SK-N-SH (cell line): Measurements from ENCODE around the gene GPR171. TPM values are rescaled to one million over a fixed set of nuclear protein-coding genes. Genes with fewer than 3 reads are reported as not detected.
A peak's percentile ranks its signal among the peaks of the same experiment; 100 is the strongest.

Source experiments
- CTCF ChIA-PET: fragments of 300-600, 350-600 bp; formaldehyde crosslinking; extraction: SDS; loops from one replicate; lab custom pipeline; 2021; lab: Yijun Ruan, JAX
- POLR2A ChIA-PET: fragments of 350-600 bp; sonication (Branson Sonifier 250); formaldehyde crosslinking; extraction: SDS; loops from one replicate; lab custom pipeline; 2020; ENCODE audit warnings: antibody characterized with exemption, inconsistent platforms; lab: Yijun Ruan, JAX
- DNase-seq: peaks from one replicate; pipeline ENCODE4 v3.0.0; 2012
- H2AFZ ChIP-seq: fragments of 200-600 bp; sonication (generic); 2 replicates; pipeline ENCODE4 v1.8.1; 2016; ENCODE audit warnings: antibody characterized with exemption, mild to moderate bottlenecking, low read depth
- H3F3A ChIP-seq: fragments of 200-600 bp; sonication (generic); replicated peaks from 2 replicates; pipeline ENCODE3; 2016; ENCODE audit warnings: antibody characterized with exemption, mild to moderate bottlenecking; ENCODE audit not compliant: insufficient read depth
- H3K27ac ChIP-seq, 2 experiments: fragments of 200-500 bp in 1 of 2; fragments of 200-600 bp in 1 of 2; sonication (Bioruptor generic) in 1 of 2; sonication (generic), shearing (Covaris generic) in 1 of 2; 2 replicates each; pipeline versions ENCODE4 v1.5.1 to v1.6.1; 2014 to 2016; ENCODE audit warnings: low read depth in 2 of 2, inconsistent platforms in 1 of 2, low read length in 1 of 2, mild to moderate bottlenecking in 1 of 2, mixed read lengths in 1 of 2
- H3K27me3 ChIP-seq: fragments of 200-600 bp; sonication (generic), shearing (Covaris generic); 2 replicates; pipeline ENCODE4 v1.6.1; 2016; ENCODE audit warnings: mixed run types; ENCODE audit not compliant: insufficient read depth
- H3K36me3 ChIP-seq, 2 experiments: fragments of 200-500 bp in 1 of 2; fragments of 200-600 bp in 1 of 2; sonication (Bioruptor generic) in 1 of 2; sonication (generic) in 1 of 2; replicated peaks in 1 of 2; 2 replicates each; pipeline versions ENCODE3 to v1.5.1; 2014 to 2016; ENCODE audit warnings: low read length in 1 of 2, mild to moderate bottlenecking in 1 of 2; ENCODE audit not compliant: insufficient read depth in 2 of 2, control insufficient read depth in 1 of 2
- H3K4me1 ChIP-seq, 2 experiments: fragments of 200-500 bp in 1 of 2; fragments of 200-600 bp in 1 of 2; sonication (Bioruptor generic) in 1 of 2; sonication (generic), shearing (Covaris generic) in 1 of 2; 2 replicates each; pipeline versions ENCODE4 v1.5.1 to v1.6.1; 2014 to 2016; ENCODE audit warnings: low read depth in 1 of 2, low read length in 1 of 2, mixed run types in 1 of 2; ENCODE audit not compliant: insufficient read depth in 2 of 2, control insufficient read depth in 1 of 2
- H3K4me2 ChIP-seq: fragments of 200-600 bp; sonication (generic), shearing (Covaris generic); 2 replicates; pipeline ENCODE4 v1.6.1; 2017; ENCODE audit warnings: mixed run types
- H3K4me3 ChIP-seq, 2 experiments: fragments of 200-500 bp in 1 of 2; fragments of 200-600 bp in 1 of 2; sonication (Bioruptor generic) in 1 of 2; sonication (generic), shearing (Covaris generic) in 1 of 2; 2 replicates each; pipeline versions ENCODE4 v1.5.1 to v1.8.1; 2014 to 2016; ENCODE audit warnings: low read depth in 2 of 2, inconsistent platforms in 1 of 2, low read length in 1 of 2, mild to moderate bottlenecking in 1 of 2, mixed read lengths in 1 of 2, moderate library complexity in 1 of 2
- H3K79me2 ChIP-seq: fragments of 200-600 bp; sonication (generic); 2 replicates; pipeline ENCODE4 v1.8.1; 2017; ENCODE audit warnings: mild to moderate bottlenecking; ENCODE audit not compliant: insufficient read depth
- H3K9ac ChIP-seq: fragments of 200-600 bp; sonication (generic); 2 replicates; pipeline ENCODE4 v1.6.1; 2017; ENCODE audit warnings: mixed run types
- H3K9me2 ChIP-seq: fragments of 200-600 bp; sonication (generic); 2 replicates; pipeline ENCODE4 v1.6.1; 2017; ENCODE audit warnings: mixed run types
- H3K9me3 ChIP-seq: fragments of 200-600 bp; sonication (generic); 2 replicates; pipeline ENCODE4 v1.6.1; 2017; ENCODE audit warnings: mixed run types, mild to moderate bottlenecking, moderate library complexity
- H4K20me1 ChIP-seq: fragments of 200-600 bp; sonication (generic); 2 replicates; pipeline ENCODE4 v1.6.1; 2017; ENCODE audit warnings: mild to moderate bottlenecking, mixed run types; ENCODE audit not compliant: insufficient read depth
- FOSL2 ChIP-seq: IDR thresholded peaks from 2 replicates; pipeline ENCODE4 v1.4.0; 2012; ENCODE audit warnings: low read depth, mild to moderate bottlenecking, moderate library complexity, borderline replicate concordance
- GABPA ChIP-seq: IDR thresholded peaks from 2 replicates; pipeline ENCODE4 v1.4.0; 2012; ENCODE audit warnings: low read depth, mild to moderate bottlenecking
- JUND ChIP-seq: IDR thresholded peaks from 2 replicates; pipeline ENCODE4 v1.4.0; 2012
- MXI1 ChIP-seq: IDR thresholded peaks from 2 replicates; pipeline ENCODE4 v1.6.1; 2012; ENCODE audit warnings: mild to moderate bottlenecking, low read depth, low read length, improper control_type of control experiment
- NRF1 ChIP-seq: IDR thresholded peaks from 2 replicates; pipeline ENCODE4 v1.6.1; 2012; ENCODE audit warnings: low read depth, mild to moderate bottlenecking, low read length
- RXRA ChIP-seq: IDR thresholded peaks from 2 replicates; pipeline ENCODE4 v1.4.0; 2012; ENCODE audit warnings: low read depth, mild to moderate bottlenecking, borderline replicate concordance
- TAF1 ChIP-seq: IDR thresholded peaks from 2 replicates; pipeline ENCODE4 v1.6.1; 2012; ENCODE audit warnings: low read depth, mild to moderate bottlenecking, low read length, moderate library complexity, borderline replicate concordance
- TCF12 ChIP-seq: IDR thresholded peaks from 2 replicates; pipeline ENCODE4 v1.4.0; 2012
- WGBS: methylation state at CpG from one replicate; pipeline ENCODE4 v1.1.6; 2017; ENCODE audit warnings: low lambda C conversion rate; 5-methylcytosine and 5-hydroxymethylcytosine counted together
- polyA plus RNA-seq, 3 experiments: library from polyadenylated mRNA; depleted of rRNA; stranded (reverse); fragments of >200 nt; gene quantifications; 2 replicates each; pipeline ENCODE4 v1.2.3, GENCODE V29; 2012
- TF ChIP-seq, protein P1 (sequence below): fragments of 150-350 bp; IDR thresholded peaks from 2 replicates; pipeline ENCODE4 v1.6.1; 2017; ENCODE audit warnings: antibody characterized with exemption, low read length, low read depth, borderline replicate concordance
- TF ChIP-seq, protein P2 (sequence below): IDR thresholded peaks from 2 replicates; pipeline ENCODE4 v1.4.0; 2012; ENCODE audit warnings: low read depth, borderline replicate concordance
- TF ChIP-seq, protein P3 (sequence below): IDR thresholded peaks from 2 replicates; pipeline ENCODE4; 2012

The GPR171 gene
- polyA plus RNA-seq, 1 of the 3 experiments (the other 2 are of a cell fraction): not detected

DNA sequence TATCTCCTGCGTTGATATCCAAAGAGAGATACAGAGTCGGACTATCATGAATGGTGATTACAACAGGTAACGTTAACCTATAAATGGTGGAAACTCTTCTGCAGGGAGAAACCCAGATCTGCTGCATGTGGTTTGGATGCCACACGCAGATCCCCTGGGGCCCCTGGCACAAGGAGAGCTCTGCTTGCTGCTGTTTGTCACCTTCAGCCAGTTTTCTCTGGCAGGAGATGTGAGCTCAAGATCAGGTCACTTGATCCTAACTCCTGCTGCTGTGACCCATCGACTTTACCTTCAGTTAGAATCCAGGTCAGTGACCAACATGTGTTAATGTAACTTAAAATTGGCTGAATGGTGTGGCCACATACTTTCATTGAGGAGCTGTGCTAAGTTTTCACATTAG is 23.8 kb upstream of the GPR171 start:
- CTCF ChIA-PET: interaction anchor here (0.7 to 7.4 kb wide), 19 partner anchors 10 to 611 kb away, joined by 3 to 63 read pairs (median 11); partner anchors contain the start of gene P2RY14
- Histone ChIP-seq H3K27me3 (no peaks in the 10 kb centered on the region), H3F3A (no peaks in the 10 kb centered on the region), H3K9me2 (no peaks in the 10 kb centered on the region), H3K79me2 (no peaks in the 10 kb centered on the region), H3K4me3 (no peak overlapping the region)
- POLR2A ChIA-PET: no interaction called here
- TF ChIP-seq FOSL2: no peak
- TF ChIP-seq GABPA: no peak
- no peak for TF ChIP-seq JUND
- TF ChIP-seq, protein P1, sequence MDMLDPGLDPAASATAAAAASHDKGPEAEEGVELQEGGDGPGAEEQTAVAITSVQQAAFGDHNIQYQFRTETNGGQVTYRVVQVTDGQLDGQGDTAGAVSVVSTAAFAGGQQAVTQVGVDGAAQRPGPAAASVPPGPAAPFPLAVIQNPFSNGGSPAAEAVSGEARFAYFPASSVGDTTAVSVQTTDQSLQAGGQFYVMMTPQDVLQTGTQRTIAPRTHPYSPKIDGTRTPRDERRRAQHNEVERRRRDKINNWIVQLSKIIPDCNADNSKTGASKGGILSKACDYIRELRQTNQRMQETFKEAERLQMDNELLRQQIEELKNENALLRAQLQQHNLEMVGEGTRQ: no peak
- TF ChIP-seq TAF1: no peak
- no peak for TF ChIP-seq TCF12
- no peak for TF ChIP-seq MXI1
- no peak for TF ChIP-seq RXRA
- TF ChIP-seq, all 33 proteins: peak for 0
- no peak overlapping the region for H2AFZ ChIP-seq
- H3K9me3 ChIP-seq: no peaks in the 10 kb centered on the region
- no peaks in the 10 kb centered on the region for H3K36me3 ChIP-seq
- no peak overlapping the region for H3K9ac ChIP-seq
- peaks cover 0 to 3% of the 10 kb centered on the region in 2 experiments; a peak in 2 of 4 replicates for H3K4me1 ChIP-seq
- 76% methylated on average over 5 of the region's 5 CpGs for WGBS
- DNase-seq: no peak
- H3K4me2 ChIP-seq: no peak overlapping the region
- H3K27ac ChIP-seq: 0 out of 4 replicates have a peak overlapping the region, but pooled peaks of 1 of the 2 experiments have one; percentile 14
- H4K20me1 ChIP-seq: no peaks in the 10 kb centered on the region

DNA sequence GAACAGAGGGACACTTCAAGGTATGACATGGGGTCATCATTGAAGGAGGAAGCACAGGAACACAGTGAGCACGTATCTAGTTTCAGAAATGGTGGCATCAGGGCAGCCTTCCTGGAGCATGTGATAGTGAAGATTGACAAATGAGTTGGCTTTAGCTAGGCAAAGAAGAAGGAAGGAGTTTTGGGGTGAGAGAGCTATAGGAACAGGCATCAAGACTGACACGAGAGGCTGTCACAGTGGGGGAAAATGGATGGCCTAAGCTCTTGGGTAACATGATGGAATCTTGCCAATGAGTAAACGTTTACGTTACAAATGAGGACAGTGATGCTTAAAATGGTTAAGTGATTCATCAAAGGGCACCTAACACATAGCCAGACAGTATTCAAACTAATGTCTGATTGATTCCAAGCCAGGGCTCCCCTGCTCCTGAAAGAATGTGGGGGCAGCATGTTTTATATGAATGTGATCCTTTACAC is 23.1 kb upstream of the GPR171 start:
- TF ChIP-seq, protein P2, sequence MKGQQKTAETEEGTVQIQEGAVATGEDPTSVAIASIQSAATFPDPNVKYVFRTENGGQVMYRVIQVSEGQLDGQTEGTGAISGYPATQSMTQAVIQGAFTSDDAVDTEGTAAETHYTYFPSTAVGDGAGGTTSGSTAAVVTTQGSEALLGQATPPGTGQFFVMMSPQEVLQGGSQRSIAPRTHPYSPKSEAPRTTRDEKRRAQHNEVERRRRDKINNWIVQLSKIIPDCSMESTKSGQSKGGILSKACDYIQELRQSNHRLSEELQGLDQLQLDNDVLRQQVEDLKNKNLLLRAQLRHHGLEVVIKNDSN: no peak
- TF ChIP-seq, protein P3, sequence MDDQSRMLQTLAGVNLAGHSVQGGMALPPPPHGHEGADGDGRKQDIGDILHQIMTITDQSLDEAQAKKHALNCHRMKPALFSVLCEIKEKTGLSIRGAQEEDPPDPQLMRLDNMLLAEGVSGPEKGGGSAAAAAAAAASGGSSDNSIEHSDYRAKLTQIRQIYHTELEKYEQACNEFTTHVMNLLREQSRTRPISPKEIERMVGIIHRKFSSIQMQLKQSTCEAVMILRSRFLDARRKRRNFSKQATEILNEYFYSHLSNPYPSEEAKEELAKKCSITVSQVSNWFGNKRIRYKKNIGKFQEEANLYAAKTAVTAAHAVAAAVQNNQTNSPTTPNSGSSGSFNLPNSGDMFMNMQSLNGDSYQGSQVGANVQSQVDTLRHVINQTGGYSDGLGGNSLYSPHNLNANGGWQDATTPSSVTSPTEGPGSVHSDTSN: peak; percentile 29; the same call in 1 of the 2 replicates
- no peak for TF ChIP-seq NRF1
- Histone ChIP-seq H2AFZ (no peak overlapping the region), H3K9me2 (no peaks in the 10 kb centered on the region), H3K79me2 (no peaks in the 10 kb centered on the region), H3K4me3 (no peak overlapping the region), H3K4me1 (peaks cover 0 to 3% of the 10 kb centered on the region in 2 experiments; a peak in 2 of 4 replicates), H3K27me3 (no peaks in the 10 kb centered on the region), H3K9ac (no peak overlapping the region), H3K9me3 (no peaks in the 10 kb centered on the region), H3K36me3 (no peaks in the 10 kb centered on the region), H3K4me2 (no peak overlapping the region), H3F3A (no peaks in the 10 kb centered on the region), H4K20me1 (no peaks in the 10 kb centered on the region), H3K27ac (peak overlapping the region in 1 of 2 experiments; percentile 20; a peak in 1 of 4 replicates)
- CTCF ChIA-PET: interaction anchor here (0.7 to 7.4 kb wide), 10 partner anchors 9 to 101 kb away, joined by 3 to 63 read pairs (median 14); partner anchors contain the start of gene P2RY14
- DNase-seq: no peak
- WGBS: 57% methylated on average over 4 of the region's 4 CpGs
- POLR2A ChIA-PET: no interaction called here
